ENCODE results near the gene ZNF280B.

DNA sequence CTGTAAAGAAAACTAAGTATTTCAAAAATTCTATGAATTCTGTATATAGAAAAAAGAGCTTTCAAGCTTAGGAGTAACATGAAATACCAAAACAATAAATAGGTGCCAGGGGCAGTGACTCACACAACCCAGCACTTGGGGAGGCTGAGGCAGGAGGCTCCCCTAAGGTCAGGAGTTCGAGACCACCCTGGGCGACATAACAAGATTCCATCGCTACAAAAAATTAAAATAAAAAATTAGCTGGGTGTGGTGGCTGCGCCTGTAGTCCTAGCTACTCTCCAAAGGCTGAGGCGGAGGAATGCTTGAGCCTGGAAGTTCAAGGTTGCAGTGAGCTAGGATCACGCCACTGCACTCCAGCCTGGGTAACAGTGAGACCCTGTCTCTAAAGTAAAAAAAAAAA is 21.5 kb downstream of the ZNF280B start:
- TF ChIP-seq, protein P1, sequence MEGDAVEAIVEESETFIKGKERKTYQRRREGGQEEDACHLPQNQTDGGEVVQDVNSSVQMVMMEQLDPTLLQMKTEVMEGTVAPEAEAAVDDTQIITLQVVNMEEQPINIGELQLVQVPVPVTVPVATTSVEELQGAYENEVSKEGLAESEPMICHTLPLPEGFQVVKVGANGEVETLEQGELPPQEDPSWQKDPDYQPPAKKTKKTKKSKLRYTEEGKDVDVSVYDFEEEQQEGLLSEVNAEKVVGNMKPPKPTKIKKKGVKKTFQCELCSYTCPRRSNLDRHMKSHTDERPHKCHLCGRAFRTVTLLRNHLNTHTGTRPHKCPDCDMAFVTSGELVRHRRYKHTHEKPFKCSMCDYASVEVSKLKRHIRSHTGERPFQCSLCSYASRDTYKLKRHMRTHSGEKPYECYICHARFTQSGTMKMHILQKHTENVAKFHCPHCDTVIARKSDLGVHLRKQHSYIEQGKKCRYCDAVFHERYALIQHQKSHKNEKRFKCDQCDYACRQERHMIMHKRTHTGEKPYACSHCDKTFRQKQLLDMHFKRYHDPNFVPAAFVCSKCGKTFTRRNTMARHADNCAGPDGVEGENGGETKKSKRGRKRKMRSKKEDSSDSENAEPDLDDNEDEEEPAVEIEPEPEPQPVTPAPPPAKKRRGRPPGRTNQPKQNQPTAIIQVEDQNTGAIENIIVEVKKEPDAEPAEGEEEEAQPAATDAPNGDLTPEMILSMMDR (IDR thresholded peaks at IDR 0.05) = no peak
- TF ChIP-seq TCF7L2 (IDR thresholded peaks at IDR 0.05; ENCODE audit: low read depth, low read length) = no peak
- no peak for TF ChIP-seq POLR2AphosphoS5 (IDR thresholded peaks at IDR 0.05; ENCODE audit: low read depth, low read length)
- TF ChIP-seq, protein P2, sequence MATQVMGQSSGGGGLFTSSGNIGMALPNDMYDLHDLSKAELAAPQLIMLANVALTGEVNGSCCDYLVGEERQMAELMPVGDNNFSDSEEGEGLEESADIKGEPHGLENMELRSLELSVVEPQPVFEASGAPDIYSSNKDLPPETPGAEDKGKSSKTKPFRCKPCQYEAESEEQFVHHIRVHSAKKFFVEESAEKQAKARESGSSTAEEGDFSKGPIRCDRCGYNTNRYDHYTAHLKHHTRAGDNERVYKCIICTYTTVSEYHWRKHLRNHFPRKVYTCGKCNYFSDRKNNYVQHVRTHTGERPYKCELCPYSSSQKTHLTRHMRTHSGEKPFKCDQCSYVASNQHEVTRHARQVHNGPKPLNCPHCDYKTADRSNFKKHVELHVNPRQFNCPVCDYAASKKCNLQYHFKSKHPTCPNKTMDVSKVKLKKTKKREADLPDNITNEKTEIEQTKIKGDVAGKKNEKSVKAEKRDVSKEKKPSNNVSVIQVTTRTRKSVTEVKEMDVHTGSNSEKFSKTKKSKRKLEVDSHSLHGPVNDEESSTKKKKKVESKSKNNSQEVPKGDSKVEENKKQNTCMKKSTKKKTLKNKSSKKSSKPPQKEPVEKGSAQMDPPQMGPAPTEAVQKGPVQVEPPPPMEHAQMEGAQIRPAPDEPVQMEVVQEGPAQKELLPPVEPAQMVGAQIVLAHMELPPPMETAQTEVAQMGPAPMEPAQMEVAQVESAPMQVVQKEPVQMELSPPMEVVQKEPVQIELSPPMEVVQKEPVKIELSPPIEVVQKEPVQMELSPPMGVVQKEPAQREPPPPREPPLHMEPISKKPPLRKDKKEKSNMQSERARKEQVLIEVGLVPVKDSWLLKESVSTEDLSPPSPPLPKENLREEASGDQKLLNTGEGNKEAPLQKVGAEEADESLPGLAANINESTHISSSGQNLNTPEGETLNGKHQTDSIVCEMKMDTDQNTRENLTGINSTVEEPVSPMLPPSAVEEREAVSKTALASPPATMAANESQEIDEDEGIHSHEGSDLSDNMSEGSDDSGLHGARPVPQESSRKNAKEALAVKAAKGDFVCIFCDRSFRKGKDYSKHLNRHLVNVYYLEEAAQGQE (IDR thresholded peaks at IDR 0.05; ENCODE audit: insufficient read depth in 1 of 2, low read depth in 2 of 2, low read length in 1 of 2) = no peak
- no peak for TF ChIP-seq SIN3A (IDR thresholded peaks at IDR 0.05; ENCODE audit: borderline replicate concordance, insufficient read depth, low read depth, low read length)

Measured in Panc1 (cell line).